ENCODE measurements around the gene CEMIP2. TPM values are rescaled to one million over a fixed set of nuclear protein-coding genes. Genes with fewer than 3 reads are reported as not detected.
"Not testable (repeated sequence)": the region's sequence is repeated elsewhere in the genome, so short reads cannot be mapped to it uniquely, and the experiment has no call there.

Gene CEMIP2
- total RNA-seq, 1 donor from 2014 or later: 9.3 TPM

DNA sequence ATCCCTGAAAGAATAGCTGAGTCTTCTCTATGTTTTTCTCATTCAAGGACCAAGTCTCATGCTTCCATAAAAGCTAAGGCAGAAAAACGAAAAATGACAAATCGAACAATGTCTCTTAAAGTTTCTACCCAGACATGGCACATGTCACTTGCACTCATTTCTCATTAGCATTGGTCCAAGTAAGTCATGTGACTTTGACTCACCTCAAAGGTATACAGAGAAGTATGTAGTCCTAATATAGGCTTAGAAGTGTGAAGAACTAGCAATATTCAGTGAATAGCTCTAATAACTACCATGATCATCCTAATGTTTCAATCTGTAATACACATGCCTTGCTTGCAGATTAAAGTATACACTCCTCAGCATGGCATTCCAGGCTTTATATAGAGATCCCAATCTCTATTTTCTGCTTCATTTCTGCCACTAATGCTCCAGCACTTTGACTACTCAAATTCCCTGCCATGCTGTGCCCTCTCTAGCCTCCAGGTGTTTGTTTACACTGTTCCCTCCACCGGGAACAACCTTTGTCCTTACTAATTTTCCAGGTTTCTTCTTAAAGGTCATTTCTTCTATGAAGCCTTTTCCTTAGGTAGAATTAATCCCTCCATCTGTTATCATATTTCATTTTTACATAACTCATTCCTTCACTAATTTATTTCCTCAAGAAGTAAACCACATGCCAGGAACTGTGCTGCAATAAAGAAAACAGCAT lies 98.9 kb downstream of the CEMIP2 start:
- DNase-seq (ENCODE audit: missing footprints) (no peak), ATAC-seq (no peak)
- intact Hi-C loops (cut with DNase I): no loop called here

DNA sequence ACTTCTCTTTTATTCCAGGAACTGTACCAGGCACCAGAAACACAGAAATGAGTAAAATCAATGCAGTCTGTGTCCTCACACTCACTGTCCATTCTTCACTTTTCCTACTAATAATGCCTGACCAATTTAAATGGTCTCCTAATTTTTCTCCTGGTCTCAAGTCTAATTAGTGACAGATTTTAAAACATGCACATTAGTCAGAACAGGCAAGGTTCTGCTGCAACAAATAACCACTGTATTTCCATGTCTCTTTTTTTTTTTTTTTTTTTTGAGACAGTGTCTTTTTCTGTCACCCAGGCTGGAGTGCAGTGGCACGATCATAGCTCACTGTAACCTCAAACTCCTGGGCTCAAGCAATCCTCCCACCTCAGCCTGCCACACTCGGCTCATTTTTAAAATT lies 99.6 kb downstream of the CEMIP2 start:
- intact Hi-C loops (cut with DNase I): no loop called here
- no peak for ATAC-seq
- DNase-seq (ENCODE audit: missing footprints): no peak

DNA sequence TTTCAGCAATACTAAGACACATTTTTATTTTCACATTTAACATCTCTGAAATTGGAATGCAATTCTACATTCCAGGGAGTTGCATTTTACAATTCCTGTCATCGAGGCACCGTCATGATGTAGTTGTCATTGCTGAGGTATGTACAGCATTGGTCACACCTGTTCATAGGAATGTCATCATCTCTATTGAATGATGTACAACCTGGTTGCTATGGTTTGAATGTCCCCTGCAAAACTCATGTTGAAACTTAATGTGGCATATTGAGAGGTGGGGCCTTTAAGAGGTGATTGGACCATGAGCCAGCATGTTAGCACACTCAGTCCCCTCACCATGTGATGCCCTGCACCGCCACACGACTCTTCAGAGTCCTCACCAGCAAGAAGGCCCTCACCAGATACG lies 103.1 kb downstream of the CEMIP2 start:
- no peak for ATAC-seq
- no peak for DNase-seq (ENCODE audit: missing footprints)
- intact Hi-C loops (cut with DNase I): no loop called here

DNA sequence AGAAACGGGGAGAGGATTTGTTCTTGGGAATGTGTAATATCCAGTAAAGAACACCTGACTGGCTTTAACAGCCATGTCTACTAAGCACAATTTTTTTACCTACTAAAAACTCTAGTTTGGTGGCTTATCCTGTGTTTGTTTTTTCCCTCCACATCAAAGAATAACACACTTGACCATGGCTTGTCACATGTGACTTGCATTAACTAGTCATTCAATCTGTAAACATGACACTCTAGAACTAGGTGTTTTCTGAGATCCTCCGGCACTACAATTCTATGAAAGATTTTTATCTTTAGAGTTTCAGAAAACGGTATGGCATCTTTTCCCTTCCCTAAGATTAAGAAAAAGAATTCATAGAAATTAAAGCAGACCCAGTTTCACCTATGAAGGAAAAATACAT lies 103.7 kb downstream of the CEMIP2 start:
- DNase-seq (ENCODE audit: missing footprints) (no peak), ATAC-seq (no peak)
- intact Hi-C loops (cut with DNase I): no loop called here

DNA sequence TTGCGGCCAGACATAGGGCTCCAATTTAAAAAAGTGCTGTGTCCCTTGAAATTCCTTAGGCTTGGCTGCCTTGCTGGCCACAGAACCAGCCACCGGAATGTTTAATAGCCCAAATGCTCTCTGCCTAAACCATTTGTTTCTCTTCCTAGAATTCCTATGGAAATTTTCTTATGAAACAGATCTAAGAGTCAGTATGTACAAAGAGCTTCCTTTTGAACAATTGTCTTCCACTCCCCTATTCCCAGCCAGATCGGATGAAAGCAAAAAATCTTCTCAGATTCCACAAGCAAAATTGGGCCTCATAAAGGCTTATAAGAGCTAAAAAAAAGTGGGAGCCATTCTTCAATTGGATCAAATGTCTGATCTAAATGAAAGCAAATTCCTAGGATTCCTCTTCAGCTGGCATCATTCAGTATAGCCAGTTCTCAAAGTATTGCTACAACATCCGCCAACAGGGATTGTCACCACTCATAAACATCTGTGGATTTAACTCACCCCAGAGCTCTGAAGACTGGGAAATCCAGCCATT lies 104.3 kb downstream of the CEMIP2 start:
- intact Hi-C loops (cut with DNase I): loop anchor here (2.0 kb wide), 1 partner anchor 59 kb away; no protein-coding TSS in a partner anchor
- no peak for DNase-seq (ENCODE audit: missing footprints)
- ATAC-seq: no peak

DNA sequence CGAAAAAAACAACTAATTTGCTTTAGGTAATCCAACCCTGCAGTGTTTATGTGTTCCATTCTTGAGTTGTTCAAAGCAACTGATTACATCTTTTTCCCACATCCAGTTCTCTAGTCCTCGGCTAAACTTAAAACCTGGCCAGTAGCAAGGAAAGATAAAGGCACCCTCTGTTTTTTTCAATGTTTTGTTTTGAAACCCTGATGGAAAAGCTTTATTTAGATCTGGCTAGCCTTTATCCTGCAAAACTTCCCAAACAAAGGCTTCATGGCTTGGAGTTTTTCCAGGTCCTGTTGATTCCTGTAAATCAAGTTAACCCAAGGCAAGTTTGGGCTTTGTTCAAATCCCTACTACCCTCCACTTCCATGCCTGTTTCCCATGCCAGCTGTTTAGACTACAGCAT lies 105.1 kb downstream of the CEMIP2 start:
- ATAC-seq: no peak
- DNase-seq (ENCODE audit: missing footprints): no peak
- intact Hi-C loops (cut with DNase I): loop anchor here (2.0 kb wide), 1 partner anchor 58 kb away; no protein-coding TSS in a partner anchor

DNA sequence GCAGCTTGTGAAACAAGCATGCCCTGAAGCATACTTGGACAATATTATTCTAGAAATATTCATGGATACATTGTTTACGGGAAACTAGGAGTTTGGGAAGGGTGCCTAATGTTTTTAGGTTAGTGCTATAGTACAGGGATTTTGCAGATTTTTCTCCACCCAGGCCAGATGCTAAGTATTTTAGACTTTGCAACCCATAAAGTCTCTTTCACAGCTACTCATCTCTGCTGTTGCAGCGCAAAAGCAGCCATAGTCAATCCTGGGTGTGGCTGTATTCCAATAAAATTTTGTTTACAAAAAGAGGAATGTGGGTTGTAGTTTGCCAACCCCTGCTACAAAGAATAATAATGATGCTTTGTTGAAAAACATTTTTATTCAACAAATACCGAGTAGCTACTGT lies 106.2 kb downstream of the CEMIP2 start:
- ATAC-seq (no peak), DNase-seq (ENCODE audit: missing footprints) (no peak)
- intact Hi-C loops (cut with DNase I): loop anchor here (2.0 kb wide), 1 partner anchor 57 kb away; no protein-coding TSS in a partner anchor

DNA sequence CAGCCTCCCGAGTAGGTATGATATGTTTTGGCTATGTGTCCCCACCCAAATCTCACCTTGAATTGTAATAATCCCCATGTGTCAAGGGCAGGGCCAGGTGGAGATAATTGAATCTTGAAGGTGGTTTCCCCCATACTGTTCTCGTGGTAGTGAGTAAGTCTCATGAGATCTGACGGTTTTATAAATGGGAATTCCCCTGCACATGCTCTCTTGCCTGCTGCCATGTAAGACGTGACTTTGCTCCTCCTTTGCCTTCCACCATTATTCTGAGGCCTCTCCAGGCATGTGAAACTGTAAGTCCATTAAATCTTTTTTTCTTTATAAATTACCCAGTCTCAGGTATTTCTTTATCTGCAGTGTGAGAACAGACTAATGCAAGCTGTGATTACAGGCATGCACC lies 111.0 kb downstream of the CEMIP2 start:
- ATAC-seq; intact Hi-C loops (cut with DNase I); DNase-seq (ENCODE audit: missing footprints): not testable (repeated sequence)

DNA sequence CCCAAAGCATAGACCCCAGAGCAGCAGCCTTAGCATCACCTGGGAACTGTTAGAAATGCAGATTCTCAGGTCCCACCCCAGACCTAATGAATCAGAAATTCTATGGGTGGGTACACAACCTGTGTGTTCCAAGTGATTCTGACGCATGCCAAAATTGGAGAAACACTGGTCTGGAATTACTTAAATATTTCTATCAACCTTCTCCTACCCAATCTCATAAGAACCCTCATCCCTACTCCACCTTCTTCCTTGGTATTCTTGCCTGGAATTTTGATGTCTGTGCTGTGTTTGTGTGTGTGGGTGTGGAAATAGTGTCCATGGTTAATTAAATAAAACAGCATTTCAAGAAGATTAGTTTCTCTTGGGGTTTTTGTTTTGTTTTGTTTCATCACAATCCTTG lies 111.8 kb downstream of the CEMIP2 start:
- DNase-seq (ENCODE audit: missing footprints) (no peak), ATAC-seq (no peak)
- intact Hi-C loops (cut with DNase I): no loop called here

DNA sequence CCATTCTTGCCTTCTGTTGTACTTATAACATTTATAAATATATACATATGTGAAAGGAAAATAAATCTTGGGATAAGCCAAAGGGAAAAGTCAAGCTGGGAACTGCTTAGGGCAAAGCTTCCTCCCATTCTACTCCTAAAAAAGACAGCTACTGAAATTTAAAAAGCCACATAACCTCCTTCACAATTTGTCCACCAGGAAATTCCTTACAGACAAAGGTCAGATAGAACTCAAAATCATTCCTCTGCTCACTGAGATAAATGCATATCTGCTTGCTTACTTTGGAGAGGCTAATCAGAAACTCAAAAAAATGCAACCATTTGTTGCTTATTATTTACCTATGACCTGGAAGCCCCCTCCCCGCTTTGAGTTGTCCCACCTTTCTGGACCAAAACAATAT lies 112.5 kb downstream of the CEMIP2 start:
- ATAC-seq (no peak), DNase-seq (ENCODE audit: missing footprints) (no peak)
- intact Hi-C loops (cut with DNase I): no loop called here

DNA sequence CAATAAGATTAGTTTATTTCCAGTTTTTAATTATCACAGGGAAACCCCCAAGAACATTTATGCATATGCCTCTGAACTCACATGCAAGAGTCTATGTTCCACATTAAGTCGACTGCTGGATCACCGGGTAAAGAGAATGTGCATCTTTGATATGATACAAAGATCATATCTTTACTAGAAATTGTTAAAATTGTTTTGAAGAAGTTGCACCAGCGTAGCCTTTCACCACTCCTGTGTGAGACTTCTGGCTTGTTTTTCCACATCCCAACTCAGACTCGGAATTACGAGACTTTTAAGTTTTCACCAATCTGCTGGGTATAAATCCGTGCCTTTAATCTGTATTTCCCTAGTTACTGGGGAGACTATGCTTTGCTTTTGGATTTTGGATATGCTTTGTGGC lies 113.2 kb downstream of the CEMIP2 start:
- no peak for DNase-seq (ENCODE audit: missing footprints)
- ATAC-seq: no peak
- intact Hi-C loops (cut with DNase I): no loop called here

DNA sequence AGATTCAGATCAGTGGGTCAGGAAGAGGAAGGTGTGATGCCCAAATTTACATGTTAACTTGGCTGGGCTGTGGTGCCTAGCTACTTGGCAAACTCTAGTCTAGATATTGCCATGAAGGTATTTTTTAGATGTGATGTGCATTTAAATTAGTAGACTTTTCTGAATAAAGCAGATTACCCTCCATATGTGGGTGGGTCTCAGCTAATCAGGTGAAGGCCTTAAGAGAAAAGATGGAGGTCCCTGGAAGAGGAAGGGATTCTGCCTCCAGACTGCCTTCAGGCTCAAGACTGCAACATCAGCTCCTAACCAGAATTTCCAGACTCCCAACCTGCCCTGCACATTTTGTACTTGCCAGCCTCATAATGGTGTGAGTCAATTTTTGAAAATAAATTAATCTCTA lies 115.8 kb downstream of the CEMIP2 start:
- intact Hi-C loops (cut with DNase I): no loop called here
- DNase-seq (ENCODE audit: missing footprints) (no peak), ATAC-seq (no peak)

DNA sequence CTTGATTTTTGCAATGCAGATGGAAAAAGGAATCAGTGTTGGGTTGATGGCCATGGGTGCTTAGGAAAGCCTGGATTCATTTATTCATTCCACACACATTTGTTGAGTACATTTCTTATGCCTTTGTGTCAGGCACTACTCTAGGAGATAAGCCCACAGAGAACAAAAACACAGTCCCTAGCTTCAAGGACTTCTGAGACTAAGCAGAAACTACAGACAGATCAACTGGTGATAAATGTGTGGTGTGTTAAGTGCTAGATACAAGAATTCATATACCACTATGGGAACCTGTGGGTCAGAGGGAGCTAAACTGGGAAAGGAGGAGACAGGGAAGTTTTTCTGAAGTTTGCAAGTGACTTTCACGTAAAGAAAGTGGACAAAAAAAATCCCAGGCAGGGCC lies 119.9 kb downstream of the CEMIP2 start:
- no peak for ATAC-seq
- DNase-seq (ENCODE audit: missing footprints): no peak
- intact Hi-C loops (cut with DNase I): no loop called here

DNA sequence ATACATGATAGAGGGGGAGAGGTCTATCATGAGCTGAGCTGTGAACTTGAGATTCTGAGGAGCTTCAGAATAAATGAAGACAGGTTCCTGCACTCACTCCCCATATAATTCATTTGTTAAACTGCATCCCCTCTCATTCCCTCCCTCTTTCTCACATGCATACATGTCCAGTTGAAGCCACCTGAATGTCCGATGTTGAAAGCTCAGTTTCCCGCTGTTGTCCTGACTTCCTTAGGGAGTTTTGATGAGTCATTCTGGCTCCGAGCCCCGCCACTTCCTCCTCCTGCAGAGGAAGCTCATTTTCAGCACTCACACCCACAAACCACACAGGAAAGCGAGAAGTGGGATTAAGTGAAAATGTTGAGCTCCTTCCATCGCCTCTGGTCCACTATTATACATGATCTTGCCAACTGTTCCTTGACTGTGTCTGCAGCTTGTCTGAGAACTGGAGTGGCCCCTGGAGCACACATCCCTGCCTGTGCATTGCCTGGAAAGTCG lies 121.2 kb downstream of the CEMIP2 start:
- intact Hi-C loops (cut with DNase I): no loop called here
- DNase-seq (ENCODE audit: missing footprints) (peak; percentile 84), ATAC-seq (peak; percentile 60)

DNA sequence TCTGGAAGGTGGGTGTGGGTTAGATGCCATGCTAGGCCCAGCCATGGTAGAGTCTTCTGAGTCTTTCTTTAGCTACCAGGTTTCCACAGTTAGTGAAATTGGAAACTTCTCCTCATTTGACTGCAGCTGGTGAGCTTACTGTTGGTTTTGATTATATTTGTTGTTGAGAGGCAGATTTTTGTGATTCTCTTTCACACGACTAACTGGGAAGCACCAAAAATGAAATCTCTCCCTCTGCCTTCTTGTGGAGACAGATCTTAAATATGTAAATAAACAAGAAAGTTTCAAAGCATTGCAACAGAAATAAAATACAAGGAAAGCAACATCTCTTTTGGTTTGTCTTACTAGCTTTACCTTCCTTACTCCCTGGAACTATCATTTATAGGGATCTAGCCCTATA lies 122.2 kb downstream of the CEMIP2 start:
- ATAC-seq (no peak), DNase-seq (ENCODE audit: missing footprints) (no peak)
- intact Hi-C loops (cut with DNase I): no loop called here

DNA sequence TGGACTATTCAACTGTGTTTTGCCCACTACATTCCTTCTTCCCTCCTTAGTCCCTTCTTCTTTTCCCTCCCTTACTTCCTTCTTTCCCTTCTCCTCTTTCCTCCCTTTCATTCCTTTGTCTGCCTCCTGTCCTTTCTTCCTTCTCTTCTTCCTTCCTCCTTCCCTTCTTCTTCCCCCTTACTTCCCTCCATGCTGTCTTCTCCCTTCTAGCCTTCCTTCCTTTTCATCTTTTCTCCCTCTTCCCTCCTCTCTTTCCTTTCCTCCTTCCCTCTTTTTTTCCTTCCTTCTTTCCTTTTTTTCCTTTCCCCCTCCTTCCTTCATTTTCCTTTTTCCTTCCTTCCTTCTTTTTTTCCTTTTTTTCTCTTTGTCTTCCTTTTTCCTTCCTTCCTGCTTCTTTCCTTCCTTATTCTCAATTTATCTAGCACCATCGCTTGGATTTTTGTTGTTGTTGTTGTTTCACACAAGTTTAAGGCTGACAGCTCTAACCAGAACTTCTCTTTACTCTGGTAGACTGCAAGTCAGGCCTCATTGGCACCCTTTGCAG lies 123.4 kb downstream of the CEMIP2 start:
- ATAC-seq (no peak), DNase-seq (ENCODE audit: missing footprints) (no peak)
- intact Hi-C loops (cut with DNase I): no loop called here

DNA sequence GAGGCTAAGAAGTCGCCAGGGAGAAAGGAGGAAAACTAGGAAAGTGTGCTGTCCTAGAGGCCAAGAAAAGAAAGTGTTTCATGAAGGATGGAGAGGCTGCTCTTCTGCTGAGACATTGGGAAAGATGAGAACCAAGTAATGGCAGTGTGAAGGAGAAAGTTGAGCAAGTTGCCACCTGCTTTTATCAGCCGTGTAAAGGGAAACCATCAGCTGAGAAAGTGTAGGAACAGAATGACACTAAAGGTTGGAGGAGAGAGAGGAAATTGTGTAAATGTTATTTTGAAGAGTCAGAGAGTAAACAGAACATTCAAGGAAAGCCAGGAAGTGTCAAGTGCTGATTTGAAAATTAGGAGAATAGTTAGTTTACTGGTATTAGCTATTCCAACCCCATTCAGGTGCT lies 125.0 kb downstream of the CEMIP2 start:
- DNase-seq (ENCODE audit: missing footprints) (no peak), ATAC-seq (no peak)
- intact Hi-C loops (cut with DNase I): no loop called here

DNA sequence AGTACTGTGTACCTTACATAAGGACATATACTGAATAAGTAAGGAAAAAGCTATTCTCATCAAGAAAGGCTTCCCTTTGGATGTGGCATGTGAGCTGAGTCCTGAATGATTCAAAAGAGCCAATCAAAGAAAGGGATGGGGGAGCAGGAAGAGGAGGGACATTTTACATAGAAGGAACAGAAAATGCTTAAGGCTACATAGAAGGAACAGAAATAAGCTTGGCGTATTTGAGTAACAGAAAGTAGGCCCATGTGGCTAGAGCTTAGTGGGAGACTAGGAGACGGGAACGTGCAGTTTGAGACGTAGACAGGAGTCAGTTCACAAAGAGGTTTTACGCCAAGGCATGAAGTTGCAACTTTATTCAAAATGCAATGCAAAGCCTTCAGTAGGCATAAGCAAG lies 126.3 kb downstream of the CEMIP2 start:
- no peak for DNase-seq (ENCODE audit: missing footprints)
- intact Hi-C loops (cut with DNase I): no loop called here
- peak; percentile 36 for ATAC-seq

DNA sequence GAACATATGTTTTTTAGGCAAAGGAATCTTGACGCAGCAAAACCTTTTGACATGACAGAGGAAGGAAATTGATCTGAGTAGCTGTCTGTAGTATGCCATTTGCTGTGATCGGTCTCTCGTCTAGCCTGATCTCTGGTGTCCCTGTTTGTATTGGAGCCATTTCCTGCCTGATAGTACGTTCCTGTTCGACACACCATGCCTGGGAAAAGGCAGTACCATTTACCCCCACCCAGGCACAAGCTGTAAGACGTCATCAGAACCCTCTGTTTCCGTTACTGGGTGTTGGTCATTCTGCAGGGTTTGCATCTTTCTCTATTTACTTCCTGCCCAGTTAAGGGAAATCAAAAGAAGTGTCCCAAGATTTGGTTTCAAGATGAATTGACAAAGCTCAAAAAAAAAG lies 129.7 kb downstream of the CEMIP2 start:
- intact Hi-C loops (cut with DNase I): no loop called here
- ATAC-seq (peak; percentile 84), DNase-seq (ENCODE audit: missing footprints) (no peak)

DNA sequence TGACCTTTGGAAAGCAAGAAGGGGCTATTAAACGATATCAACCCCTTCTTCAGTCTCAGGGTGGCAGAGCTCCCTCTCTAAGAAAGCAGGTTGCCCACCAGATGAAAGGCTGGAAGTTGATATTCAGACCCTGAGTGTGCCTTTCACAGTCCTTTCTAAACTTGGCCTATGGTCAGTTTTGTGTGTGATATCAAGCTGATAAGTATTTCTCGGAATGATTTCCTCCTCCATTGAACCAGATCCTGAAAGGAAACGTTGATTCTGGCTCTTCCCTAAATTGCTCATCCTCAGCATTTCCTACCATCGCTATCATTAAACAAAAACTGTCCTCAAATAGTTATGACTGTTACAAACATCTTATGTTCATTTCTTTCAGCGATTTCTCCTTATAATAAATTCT lies 130.4 kb downstream of the CEMIP2 start:
- DNase-seq (ENCODE audit: missing footprints) (no peak), ATAC-seq (no peak)
- intact Hi-C loops (cut with DNase I): no loop called here

Measured in Right ventricle myocardium inferior (tissue), 1 donor.